Measurements from ENCODE around the gene OR2AE1. TPM values are rescaled to one million over a fixed set of nuclear protein-coding genes. Genes with fewer than 3 reads are reported as not detected.

Gene OR2AE1
- total and polyA plus RNA-seq, 2 of the 13 experiments (the other 11 are each of a cell fraction or from before 2014, with no cell fraction given) = not detected

GRCh38 chr7:99843808-99844207 is 33.0 kb downstream of the OR2AE1 start (continued):
- no peak for TF ChIP-seq RERE (CRISPR knock-in tag; IDR thresholded peaks at IDR 0.05; ENCODE audit: low read depth)
- peak; percentile 80 for TF ChIP-seq FOSL2 (CRISPR knock-in tag; IDR thresholded peaks at IDR 0.05)
- peak; percentile 50; the same call in 1 of the 2 replicates for TF ChIP-seq FOXA3 (CRISPR knock-in tag; IDR thresholded peaks at IDR 0.05)
- no peak for TF ChIP-seq ZNF30 (CRISPR knock-in tag; IDR thresholded peaks at IDR 0.05)
- TF ChIP-seq ZSCAN5A (CRISPR knock-in tag; IDR thresholded peaks at IDR 0.05; ENCODE audit: borderline replicate concordance) = no peak
- no peak for TF ChIP-seq NRL (CRISPR knock-in tag; IDR thresholded peaks at IDR 0.05; ENCODE audit: borderline replicate concordance)
- TF ChIP-seq ZBTB21 (CRISPR knock-in tag; IDR thresholded peaks at IDR 0.05) = 0 out of 2 replicates have a peak, but pooled peaks have one; percentile 45
- no peak for TF ChIP-seq SNAPC5 (CRISPR knock-in tag; IDR thresholded peaks at IDR 0.05; ENCODE audit: borderline replicate concordance)
- peak; percentile 38; the same call in 1 of the 2 replicates for TF ChIP-seq ETV5 (CRISPR knock-in tag; IDR thresholded peaks at IDR 0.05; ENCODE audit: borderline replicate concordance)
- TF ChIP-seq ERF (CRISPR knock-in tag; IDR thresholded peaks at IDR 0.05) = peak; percentile 29; the same call in 1 of the 2 replicates
- no peak for TF ChIP-seq LBX2 (CRISPR knock-in tag; IDR thresholded peaks at IDR 0.05; ENCODE audit: borderline replicate concordance)
- TF ChIP-seq IRF2 (CRISPR knock-in tag; IDR thresholded peaks at IDR 0.05) = 0 out of 2 replicates have a peak, but pooled peaks have one; percentile 32
- TF ChIP-seq ZBTB44 (CRISPR knock-in tag; IDR thresholded peaks at IDR 0.05) = no peak
- 0 out of 4 replicates have a peak, but pooled peaks of 1 of the 2 experiments have one; percentile 48 for TF ChIP-seq EP300 (IDR thresholded peaks at IDR 0.05; ENCODE audit: low read depth in 2 of 2, low read length in 2 of 2)
- TF ChIP-seq EP300 (CRISPR knock-in tag; IDR thresholded peaks at IDR 0.05; ENCODE audit: borderline replicate concordance) = no peak
- no peak for TF ChIP-seq STAT5B (CRISPR knock-in tag; IDR thresholded peaks at IDR 0.05)
- no peak for TF ChIP-seq SP4 (CRISPR knock-in tag; IDR thresholded peaks at IDR 0.05)
- no peak for TF ChIP-seq ZNF761 (CRISPR knock-in tag; conservative IDR thresholded peaks at IDR 0.05)
- peak; percentile 52 for TF ChIP-seq KAT8 (CRISPR knock-in tag; IDR thresholded peaks at IDR 0.05)
- no peak for TF ChIP-seq KLF15 (CRISPR knock-in tag; IDR thresholded peaks at IDR 0.05; ENCODE audit: borderline replicate concordance)
- TF ChIP-seq HOXA7 (CRISPR knock-in tag; IDR thresholded peaks at IDR 0.05) = no peak
- 0 out of 2 replicates have a peak, but pooled peaks have one; percentile 37 for TF ChIP-seq NR2F6 (IDR thresholded peaks at IDR 0.05)
- TF ChIP-seq NR2F6 (CRISPR knock-in tag; IDR thresholded peaks at IDR 0.05) = peak; percentile 66; the same call in 1 of the 2 replicates
